DMS 273 (cell line): ENCODE data around the gene OCA2.
A peak's percentile ranks its signal among the peaks of the same experiment; 100 is the strongest.

Source experiments
- DNase-seq: peaks from one replicate; lab custom pipeline; 2025; ENCODE audit not compliant: unreplicated experiment; lab: John Stamatoyannopoulos, UW

OCA2 gene

GRCh38 chr15:28004143-28005003, 94.7 kb downstream of the OCA2 start:
- DNase-seq: no peak

DNA sequence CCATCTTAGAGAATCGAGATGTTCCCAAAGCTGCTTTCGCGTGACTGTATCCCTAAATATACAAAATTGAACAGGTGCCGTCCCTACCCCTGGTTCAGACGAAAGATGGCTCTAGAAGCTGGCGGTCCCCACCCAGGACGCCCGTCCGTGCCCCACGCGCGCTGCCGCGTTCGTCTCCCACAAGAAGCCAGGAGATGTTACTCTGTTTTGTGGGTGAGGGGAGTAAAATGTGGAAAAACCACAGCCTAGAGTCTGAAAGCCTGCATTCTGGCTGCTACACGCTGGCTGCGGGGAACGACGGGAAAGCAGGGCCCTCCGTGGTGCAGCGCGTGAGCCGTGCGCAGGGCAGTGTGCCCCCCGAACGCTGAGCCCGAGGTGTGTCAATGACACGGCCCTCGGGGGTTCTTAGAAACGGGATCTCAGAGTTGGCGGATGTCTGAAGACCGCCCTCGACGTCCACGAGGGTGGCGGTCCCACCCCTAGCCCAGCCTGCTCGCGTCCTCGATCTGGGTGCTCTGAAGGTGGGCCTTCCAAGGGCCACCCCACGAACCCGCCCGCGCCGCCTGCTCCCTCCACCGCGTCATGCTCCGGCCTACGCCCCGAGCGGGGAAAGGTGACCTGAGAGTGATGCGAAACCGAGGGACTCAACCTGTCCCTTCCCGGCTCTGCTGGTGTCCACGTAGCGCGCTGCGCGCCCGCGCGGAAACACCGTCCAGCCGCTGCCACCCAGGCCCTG, 95.6 kb downstream of the OCA2 start:
- no peak for DNase-seq

GRCh38 chr15:28002867-28003266, 96.2 kb downstream of the OCA2 start:
- no peak for DNase-seq

- no peak for DNase-seq
Observed at GRCh38 chr15:28002136-28002861, 96.8 kb downstream of the OCA2 start.

GRCh38 chr15:28001641-28002040, 97.5 kb downstream of the OCA2 start:
- no peak for DNase-seq

- DNase-seq: no peak
Observed at GRCh38 chr15:27993996-27994780, 104.9 kb downstream of the OCA2 start.

GRCh38 chr15:27993544-27993943, 105.6 kb downstream of the OCA2 start:
- no peak for DNase-seq

DNA sequence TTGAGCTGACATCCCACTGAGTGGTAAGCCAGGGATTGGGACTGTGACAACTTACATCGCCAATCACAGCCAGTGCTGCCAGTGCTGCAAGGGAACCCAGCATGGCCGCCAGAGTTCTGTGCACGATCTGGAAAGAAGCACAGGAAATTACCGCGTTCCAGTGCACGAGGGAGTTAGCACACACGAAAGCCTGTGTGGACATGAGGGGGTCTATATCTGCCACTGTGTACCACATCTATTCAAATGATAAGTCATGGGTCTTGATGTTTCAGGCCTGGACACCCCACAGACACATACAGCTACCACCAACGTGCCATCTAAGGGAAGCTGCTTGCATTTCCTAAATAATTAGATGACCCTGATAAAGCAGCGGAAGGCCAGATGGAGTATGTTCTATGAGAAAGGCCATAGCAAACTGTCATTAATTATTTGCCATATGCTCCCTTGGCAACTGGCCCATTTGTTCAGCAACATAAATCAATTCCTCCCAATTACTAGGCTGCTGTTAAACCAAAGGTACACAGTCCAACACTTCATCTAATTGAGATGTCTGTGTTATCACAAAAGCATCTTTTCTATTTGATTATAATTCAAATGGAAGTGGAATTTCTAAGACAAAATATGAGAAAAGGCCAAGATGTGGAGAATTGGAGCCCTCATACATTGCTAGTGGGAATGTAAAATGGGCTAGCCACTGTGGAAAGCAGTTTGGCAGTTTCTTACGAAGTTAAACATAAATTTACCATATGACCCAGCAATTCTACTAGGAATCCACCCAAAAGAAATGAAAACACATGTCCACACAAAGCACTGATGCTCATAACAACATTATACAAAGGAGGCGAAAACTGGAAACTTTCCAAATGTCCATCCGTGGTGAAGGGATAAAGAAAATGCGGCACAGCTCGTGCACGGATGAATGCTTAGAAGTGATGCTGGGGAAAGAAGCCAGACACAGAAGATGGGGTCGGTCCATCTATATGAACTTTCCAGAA, 108.3 kb downstream of the OCA2 start:
- DNase-seq: peak; percentile 93

DNA sequence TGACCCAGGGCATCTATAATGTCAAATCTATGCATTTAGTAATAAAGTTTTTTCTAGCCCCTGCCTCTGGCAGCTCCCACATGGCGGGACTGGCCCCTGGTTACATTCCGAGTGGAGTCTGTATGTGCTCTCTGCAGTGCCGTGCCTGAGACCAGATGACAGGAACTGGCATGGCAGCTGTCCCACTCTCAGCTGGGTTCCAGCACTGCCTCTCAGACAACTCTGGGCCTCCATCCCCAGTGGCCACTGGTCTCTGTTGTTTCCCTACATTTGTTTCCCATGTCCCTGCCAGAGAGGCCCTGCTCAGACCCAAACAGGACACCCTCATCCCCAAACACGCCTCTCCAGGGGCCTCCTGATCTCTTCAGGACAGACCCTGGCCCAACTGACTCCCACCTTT, 109.3 kb downstream of the OCA2 start:
- peak; percentile 41 for DNase-seq

DNA sequence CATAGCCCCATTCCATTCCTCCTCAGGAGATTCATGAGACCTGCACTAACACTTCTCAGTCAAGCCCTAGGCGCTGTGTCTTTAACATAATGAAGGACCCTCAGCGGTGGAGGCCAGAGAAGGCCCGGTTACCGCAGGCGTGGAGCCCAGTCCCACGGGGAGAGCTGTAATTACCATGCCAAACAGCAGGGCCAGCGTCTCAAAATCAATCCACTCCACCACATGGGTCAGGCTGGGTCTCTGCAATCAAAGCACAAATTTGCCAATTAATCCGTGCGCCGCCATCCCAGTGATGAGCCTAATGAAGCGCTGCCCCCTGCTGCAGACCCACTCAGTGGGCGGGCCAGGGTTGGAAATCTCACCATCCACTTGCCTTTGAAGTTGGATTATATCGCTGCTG, 109.7 kb downstream of the OCA2 start:
- DNase-seq: peak; percentile 28

DNA sequence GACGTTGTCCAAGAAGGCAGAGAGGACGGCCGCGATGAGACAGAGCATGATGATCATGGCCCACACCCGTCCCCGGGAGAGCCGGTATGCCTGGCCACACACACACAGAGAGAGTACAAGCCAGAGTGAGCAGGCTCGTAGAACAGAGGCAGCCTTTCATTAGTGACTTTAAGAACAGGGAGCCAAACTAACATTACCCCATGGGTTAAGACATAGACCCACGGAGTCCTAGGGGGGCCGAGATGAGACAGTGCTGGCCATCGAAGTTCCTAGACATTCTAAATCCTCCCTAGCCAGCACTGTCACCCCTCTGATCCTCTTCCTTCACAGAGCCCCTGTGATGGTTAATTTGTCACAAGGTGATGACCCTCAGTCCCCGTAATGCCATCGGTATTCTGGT, 114.0 kb downstream of the OCA2 start:
- no peak for DNase-seq

- DNase-seq: no peak
Observed at GRCh38 chr15:27983496-27983895, 115.6 kb downstream of the OCA2 start.

GRCh38 chr15:27977696-27978095, 121.4 kb downstream of the OCA2 start:
- DNase-seq: no peak

DNA sequence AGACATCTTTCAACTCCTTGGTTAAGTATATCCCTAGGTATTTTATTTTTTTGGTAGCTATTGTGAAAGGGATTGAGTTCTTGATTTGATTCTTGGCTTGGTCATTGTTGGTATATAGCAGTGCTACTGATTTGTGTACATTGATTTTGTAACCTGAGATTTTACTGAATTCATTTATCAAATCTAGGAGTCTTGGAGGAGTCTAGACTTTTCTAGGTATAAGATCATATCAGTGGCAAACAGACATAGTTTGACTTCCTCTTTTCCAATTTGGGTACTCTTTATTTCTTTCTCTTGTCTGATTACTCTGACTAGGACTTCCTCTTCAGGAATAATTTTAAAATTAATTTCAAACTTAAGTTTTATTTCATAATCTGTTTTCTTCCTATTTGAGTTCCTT, 125.2 kb downstream of the OCA2 start:
- no peak for DNase-seq

DNA sequence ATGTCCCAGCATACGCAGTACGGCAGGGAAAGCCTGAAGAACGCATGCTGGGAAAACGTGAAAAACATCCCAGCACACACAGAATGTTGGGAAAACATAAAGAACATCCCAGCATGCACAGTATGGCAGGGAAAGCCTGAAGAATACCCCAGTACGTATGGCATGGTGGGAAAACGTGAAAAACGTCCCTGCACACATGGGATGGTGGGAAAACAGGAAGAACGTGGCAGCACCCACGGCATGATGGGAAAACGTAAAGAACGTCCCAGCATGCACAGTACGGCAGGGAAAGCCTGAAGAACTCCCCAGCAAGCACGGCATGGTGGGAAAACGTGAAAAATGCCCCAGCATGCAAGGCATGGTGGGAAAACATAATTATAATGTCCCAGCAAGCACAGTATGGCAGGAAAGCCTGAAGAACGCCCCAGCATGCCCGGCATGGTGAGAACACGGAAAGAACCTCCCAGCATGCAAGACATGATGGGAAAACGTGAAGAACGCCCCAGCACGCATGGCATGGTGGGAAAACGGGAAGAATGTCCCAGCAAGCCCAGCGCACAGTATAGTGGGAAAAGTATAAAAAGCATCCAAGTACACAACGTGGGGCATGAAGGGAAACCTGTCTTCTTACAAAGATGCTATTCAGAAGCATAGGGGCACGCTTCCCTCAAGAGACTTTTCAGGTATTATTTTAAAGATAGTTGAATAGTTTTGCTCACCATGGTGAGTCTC, 128.3 kb downstream of the OCA2 start:
- no peak for DNase-seq

- no peak for DNase-seq
Observed at GRCh38 chr15:27967541-27967940, 131.6 kb downstream of the OCA2 start.

DNA sequence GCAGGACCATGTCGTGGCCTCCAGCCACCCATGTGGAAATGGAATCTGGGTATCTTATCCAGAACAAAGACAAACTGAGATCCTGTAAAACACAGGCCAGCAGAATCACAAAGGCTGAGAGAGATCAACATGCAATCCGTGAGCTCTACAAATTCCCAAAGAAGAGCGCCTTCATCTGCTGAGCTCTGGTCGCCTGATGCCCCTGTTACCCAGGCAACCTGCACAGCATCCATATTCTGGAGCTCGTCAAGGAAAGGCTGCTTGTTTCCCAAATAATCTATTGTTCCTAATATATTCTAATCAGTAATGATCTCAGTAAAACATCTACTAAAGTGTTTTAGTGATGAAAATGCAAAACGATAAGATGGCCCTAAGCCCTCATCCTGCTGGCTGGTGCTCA, 133.6 kb downstream of the OCA2 start:
- no peak for DNase-seq

DNA sequence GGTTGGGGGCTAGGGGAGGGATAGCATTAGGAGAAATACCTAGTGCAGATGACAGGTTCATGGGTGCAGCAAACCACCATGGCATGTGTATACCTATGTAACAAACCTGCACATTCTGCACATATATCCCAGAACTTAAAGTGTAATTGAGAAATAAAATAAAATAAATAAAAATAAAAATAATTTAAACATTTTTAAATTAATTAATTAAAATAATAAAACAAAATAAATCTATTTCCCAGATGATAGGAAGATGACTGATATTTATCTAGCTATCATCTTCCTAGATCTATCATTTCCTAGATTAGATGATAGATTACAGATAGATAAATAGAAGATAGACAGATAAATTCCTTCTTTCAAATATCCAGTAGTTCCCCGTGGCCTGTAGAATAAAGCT, 137.3 kb downstream of the OCA2 start:
- no peak for DNase-seq

DNA sequence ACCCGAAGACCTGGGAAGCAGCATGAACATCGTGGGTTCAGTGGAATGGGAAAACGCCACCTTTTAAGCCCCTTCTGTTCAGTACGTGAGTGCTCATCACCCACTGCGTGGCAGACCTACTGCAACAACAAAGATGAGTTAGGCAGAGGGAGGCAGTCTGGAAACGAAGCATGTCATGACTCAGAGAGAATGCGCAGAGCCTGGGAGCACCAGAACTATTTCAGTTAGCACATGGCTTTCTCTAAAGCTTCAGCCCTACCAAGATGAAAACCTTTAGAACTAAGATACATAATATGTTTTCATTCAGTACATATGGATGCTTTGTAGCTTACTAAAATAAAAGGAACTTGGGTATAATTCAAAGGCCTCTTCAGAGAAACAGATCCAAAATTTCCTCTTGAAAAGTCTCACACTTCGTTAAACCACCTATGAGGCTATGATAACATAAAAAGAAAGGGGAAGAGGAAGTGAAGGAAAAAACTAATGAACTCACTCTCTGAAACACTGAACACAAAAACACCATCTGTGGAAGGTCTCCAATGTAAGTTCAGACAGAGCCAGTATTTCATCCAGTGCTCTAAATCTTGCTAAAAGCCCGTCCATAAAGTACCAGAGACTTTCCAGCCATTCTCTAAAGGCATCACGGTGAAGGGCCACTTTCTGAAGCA, 140.1 kb downstream of the OCA2 start:
- no peak for DNase-seq
